Colonic mucosa (tissue), 4 donors: ENCODE results near the gene FAM50A. TPM values are rescaled to one million over a fixed set of nuclear protein-coding genes. Genes with fewer than 3 reads are reported as not detected.

Experiments used
- DNase-seq: peaks from one replicate; pipeline ENCODE4 v3.0.0-alpha.2; 2020
- H3K27ac ChIP-seq: fragments of 200-600 bp; one replicate; pipeline ENCODE4 v1.8.0; 2021
- H3K27me3 ChIP-seq: fragments of 200-600 bp; one replicate; pipeline ENCODE4 v1.8.0; 2021
- H3K36me3 ChIP-seq: fragments of 200-600 bp; one replicate; pipeline ENCODE4 v1.8.0; 2021
- H3K4me1 ChIP-seq: fragments of 200-600 bp; one replicate; pipeline ENCODE4 v1.8.0; 2021; ENCODE audit warnings: mild to moderate bottlenecking
- H3K4me3 ChIP-seq: fragments of 200-600 bp; one replicate; pipeline ENCODE4 v1.8.0; 2021
- H3K9ac ChIP-seq, 2 donors: one replicate each; pipeline ENCODE4 v1.7.0; 2013; ENCODE audit warnings: control low read depth in 2 of 2, low read depth in 2 of 2, low read length in 2 of 2
- H3K9me3 ChIP-seq: fragments of 200-600 bp; one replicate; pipeline ENCODE4 v1.8.0; 2021
- intact Hi-C: fragments of 100-400 bp; cut with DNase I; formaldehyde crosslinking; loops from one replicate; pipeline ENCODE4 v1.14.1; 2022
- total RNA-seq, 2 donors: library from RNA; stranded (reverse); fragmentation: NEBNext Ultra II Directional in 1 of 2; extraction: Animal tissue kit (Norgen Biotek cat#: 25700) in 1 of 2; gene quantifications; one replicate each; pipeline ENCODE4 v1.2.1, GENCODE V29; 2021
- TF ChIP-seq, protein P1 (sequence below): fragments of 200-600 bp; IDR thresholded peaks from one replicate; pipeline ENCODE4 v1.8.0; 2022; ENCODE audit warnings: antibody characterized with exemption, mild to moderate bottlenecking
- donor health status: healthy.
- donor health status: DM: no; HTN: no; CAD: no.
- donor health status: DM: no; HTN: no; CAD: no.

Gene FAM50A
- total RNA-seq, 2 donors from 2014 or later, result 41.9 to 60.1 TPM

DNA sequence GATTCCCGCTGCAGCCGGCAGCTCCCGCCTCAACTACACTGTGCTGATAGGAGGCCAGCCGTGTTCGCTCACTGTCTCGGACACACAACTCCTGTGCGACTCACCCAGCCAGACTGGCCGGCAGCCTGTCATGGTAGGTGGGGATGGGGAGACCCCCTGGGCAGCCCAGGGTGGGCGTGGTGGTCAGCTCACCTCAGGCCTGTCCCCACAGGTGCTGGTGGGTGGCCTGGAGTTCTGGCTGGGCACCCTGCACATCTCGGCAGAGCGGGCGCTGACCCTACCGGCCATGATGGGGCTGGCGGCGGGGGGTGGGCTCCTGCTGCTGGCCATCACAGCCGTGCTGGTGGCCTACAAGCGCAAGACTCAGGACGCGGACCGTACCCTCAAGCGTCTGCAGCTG lies 23.6 kb downstream of the FAM50A start:
- intact Hi-C loops, result no loop called here
- no peaks in the 10 kb centered on the region for H3K36me3 ChIP-seq
- no peak for DNase-seq
- no peak overlapping the region for H3K4me3 ChIP-seq
- H3K27ac ChIP-seq, result no peak overlapping the region
- no peaks in the 10 kb centered on the region for H3K27me3 ChIP-seq
- TF ChIP-seq, protein P1, sequence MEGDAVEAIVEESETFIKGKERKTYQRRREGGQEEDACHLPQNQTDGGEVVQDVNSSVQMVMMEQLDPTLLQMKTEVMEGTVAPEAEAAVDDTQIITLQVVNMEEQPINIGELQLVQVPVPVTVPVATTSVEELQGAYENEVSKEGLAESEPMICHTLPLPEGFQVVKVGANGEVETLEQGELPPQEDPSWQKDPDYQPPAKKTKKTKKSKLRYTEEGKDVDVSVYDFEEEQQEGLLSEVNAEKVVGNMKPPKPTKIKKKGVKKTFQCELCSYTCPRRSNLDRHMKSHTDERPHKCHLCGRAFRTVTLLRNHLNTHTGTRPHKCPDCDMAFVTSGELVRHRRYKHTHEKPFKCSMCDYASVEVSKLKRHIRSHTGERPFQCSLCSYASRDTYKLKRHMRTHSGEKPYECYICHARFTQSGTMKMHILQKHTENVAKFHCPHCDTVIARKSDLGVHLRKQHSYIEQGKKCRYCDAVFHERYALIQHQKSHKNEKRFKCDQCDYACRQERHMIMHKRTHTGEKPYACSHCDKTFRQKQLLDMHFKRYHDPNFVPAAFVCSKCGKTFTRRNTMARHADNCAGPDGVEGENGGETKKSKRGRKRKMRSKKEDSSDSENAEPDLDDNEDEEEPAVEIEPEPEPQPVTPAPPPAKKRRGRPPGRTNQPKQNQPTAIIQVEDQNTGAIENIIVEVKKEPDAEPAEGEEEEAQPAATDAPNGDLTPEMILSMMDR, result no peak
- no peak overlapping the region for H3K9ac ChIP-seq
- no peaks in the 10 kb centered on the region for H3K4me1 ChIP-seq
- H3K9me3 ChIP-seq, result no peaks in the 10 kb centered on the region

GRCh38 chrX:154468217-154468616 lies 24.3 kb downstream of the FAM50A start:
- no peak overlapping the region for H3K4me3 ChIP-seq
- H3K9ac ChIP-seq, result no peak overlapping the region
- no peaks in the 10 kb centered on the region for H3K36me3 ChIP-seq
- no peaks in the 10 kb centered on the region for H3K27me3 ChIP-seq
- no peak overlapping the region for H3K27ac ChIP-seq
- TF ChIP-seq, protein P1, result no peak
- no peaks in the 10 kb centered on the region for H3K9me3 ChIP-seq
- no peaks in the 10 kb centered on the region for H3K4me1 ChIP-seq
- intact Hi-C loops, result no loop called here
- DNase-seq, result no peak

DNA sequence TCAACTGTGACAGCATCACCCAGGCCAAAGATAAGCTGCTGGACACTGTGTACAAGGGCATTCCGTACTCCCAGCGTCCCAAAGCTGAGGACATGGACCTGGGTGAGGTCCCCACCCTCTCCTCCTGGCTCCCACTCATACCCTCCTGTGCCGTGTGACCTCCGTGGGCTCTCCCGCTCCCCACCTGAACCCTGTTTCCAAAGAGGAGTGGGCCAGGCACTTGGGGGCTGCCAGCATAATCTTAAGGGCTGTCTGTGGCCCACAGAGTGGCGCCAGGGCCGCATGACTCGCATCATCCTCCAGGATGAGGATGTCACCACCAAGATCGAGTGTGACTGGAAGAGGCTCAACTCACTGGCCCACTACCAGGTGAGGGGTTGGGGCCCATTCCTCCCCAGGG lies 25.2 kb downstream of the FAM50A start:
- H3K9me3 ChIP-seq, result no peaks in the 10 kb centered on the region
- no peak overlapping the region for H3K27ac ChIP-seq
- DNase-seq, result no peak
- H3K4me3 ChIP-seq, result no peak overlapping the region
- no peaks in the 10 kb centered on the region for H3K27me3 ChIP-seq
- intact Hi-C loops, result no loop called here
- H3K4me1 ChIP-seq, result no peaks in the 10 kb centered on the region
- TF ChIP-seq, protein P1, result no peak
- H3K9ac ChIP-seq, result no peak overlapping the region
- no peaks in the 10 kb centered on the region for H3K36me3 ChIP-seq

- DNase-seq, result no peak
- TF ChIP-seq, protein P1, result no peak
- Histone ChIP-seq H3K36me3 (no peaks in the 10 kb centered on the region), H3K4me3 (no peak overlapping the region), H3K9me3 (no peaks in the 10 kb centered on the region), H3K27ac (no peak overlapping the region), H3K4me1 (no peaks in the 10 kb centered on the region), H3K9ac (no peak overlapping the region), H3K27me3 (no peaks in the 10 kb centered on the region)
- intact Hi-C loops, result no loop called here
Measured at GRCh38 chrX:154469880-154470279, 25.9 kb downstream of the FAM50A start.

DNA sequence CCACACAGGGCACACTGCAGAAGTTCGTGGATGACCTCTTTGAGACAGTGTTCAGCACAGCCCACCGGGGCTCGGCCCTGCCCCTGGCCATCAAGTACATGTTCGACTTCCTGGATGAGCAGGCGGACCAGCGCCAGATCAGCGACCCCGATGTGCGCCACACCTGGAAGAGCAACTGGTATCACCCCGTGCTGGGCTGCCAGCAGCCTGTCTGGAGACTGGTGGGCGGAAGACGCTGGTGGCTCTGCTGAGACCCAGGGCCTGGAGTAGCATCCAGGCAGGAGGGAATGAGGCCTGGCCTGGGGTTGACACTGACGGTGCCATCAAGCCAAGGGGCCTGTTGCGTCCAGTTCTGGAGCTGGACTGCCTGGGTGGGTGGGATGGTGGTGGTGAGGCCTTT lies 26.5 kb downstream of the FAM50A start:
- no peak for DNase-seq
- no peak overlapping the region for H3K4me3 ChIP-seq
- H3K27me3 ChIP-seq, result no peaks in the 10 kb centered on the region
- no peak overlapping the region for H3K9ac ChIP-seq
- intact Hi-C loops, result no loop called here
- no peaks in the 10 kb centered on the region for H3K9me3 ChIP-seq
- TF ChIP-seq, protein P1, result no peak
- H3K27ac ChIP-seq, result no peak overlapping the region
- H3K36me3 ChIP-seq, result no peaks in the 10 kb centered on the region
- no peaks in the 10 kb centered on the region for H3K4me1 ChIP-seq
